Superior temporal gyrus (tissue), 1 donor: Measurements from ENCODE around the gene PDE4D.
A peak's percentile ranks its signal among the peaks of the same experiment; 100 is the strongest.

ENCODE experiments used
- DNase-seq: peaks from one replicate; pipeline ENCODE4 v3.0.0-alpha.2; 2016; ENCODE audit errors: extremely low spot score

PDE4D gene

DNA sequence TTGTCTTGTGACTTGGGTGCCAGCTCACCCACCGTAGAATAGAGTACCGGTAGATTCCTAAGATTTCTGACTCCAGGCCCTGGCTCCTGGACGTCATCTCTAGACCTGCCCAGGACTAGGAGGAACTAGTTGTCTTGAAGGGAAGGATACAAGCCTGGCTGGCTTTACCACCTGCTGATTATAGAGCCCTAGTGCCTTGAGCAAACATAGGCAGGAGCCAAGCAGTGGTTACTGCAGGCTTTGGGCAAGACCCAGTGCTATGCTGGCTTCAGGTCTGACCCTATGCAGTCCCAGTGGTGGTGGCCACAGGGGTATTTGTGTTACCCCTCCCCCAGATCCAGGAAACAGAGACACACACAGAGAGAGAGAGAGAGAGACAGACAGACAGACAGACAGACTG is 606.2 kb downstream of the PDE4D start:
- no peak for DNase-seq

DNA sequence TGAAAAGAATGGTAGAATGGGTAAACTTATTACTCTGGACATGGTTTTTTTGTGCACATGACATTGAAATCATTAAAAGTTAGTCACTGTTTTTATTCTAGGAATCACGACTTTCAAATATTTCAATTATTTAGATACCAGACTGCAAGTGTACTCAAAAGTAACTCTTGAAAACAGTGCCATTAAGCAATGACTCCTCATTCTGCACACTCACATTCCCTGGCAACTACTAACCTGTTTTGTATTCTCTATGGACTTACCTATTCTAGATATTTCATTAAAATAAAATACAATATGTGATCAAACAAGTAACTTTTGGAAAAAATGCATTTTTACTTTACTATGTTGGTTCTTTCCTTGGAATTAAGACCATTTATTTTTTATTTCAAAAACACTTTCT is 607.0 kb downstream of the PDE4D start:
- no peak for DNase-seq

GRCh38 chr5:59285300-59286016 is 608.1 kb downstream of the PDE4D start:
- no peak for DNase-seq

DNA sequence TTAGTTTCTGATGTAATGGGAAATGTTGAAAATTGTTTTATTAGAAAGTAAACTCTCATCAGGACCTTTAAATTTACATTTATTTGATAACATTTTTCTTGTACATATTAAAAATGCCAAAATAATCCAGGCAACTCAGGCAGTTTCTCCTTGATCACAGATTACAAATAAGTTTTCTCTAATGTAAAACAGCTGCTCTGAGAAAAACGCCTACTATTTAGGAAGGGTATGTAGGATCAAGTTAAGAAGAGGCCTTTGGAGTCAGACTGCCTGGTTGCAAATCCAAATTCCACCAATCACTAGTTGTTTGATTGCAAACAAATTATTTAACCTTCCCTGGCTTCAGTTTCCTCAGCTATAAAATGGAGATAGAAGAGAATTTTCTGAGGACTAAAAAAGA is 610.8 kb downstream of the PDE4D start:
- DNase-seq, result no peak

- no peak for DNase-seq
Measured at GRCh38 chr5:59279979-59280378, 613.5 kb downstream of the PDE4D start.

GRCh38 chr5:59276917-59277372 is 616.6 kb downstream of the PDE4D start:
- peak; percentile 26 for DNase-seq

GRCh38 chr5:59276325-59276675 is 617.2 kb downstream of the PDE4D start:
- DNase-seq, result peak; percentile 36

- DNase-seq, result peak; percentile 66
Measured at GRCh38 chr5:59275510-59276324, 617.8 kb downstream of the PDE4D start.

DNA sequence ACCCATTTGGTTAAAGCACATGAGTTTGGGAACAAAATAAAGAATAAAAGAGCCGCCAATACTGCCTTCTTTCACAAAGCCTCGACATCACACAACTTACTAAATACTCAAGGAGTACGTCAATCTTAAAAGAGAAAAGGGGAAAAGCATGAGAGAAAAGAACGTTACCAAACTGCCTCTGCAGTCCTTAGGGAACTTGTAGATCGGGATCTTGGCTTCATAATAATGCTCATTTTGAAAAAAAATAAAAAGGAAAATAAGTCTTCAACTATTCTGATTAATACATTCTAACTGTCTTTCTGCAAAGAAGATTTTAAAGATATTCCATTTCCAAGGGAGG is 618.4 kb downstream of the PDE4D start:
- no peak for DNase-seq

DNA sequence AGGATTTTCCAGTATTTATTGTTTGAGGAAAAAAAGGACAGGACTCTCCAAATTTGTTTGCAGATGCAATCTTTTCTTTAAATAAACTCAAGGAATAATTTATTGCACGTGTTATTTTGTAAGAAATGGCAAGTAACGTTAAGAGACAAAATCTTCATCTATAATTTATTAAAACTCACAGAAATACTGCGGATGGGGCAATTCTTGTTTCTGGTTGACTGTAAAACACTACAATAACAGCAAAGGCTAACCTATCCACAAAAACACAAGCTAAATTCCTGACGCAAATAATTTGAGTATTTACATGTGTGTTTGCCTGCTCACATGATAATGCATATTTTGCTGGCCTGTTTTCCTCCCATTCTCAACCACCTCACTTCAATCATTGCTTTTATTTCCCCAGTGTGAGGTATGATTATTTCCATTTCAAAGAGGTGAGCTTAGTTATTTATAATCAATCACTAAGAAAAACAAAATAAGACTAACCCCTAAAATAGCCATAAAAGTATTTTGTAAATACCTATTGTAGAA is 619.4 kb downstream of the PDE4D start:
- no peak for DNase-seq

- no peak for DNase-seq
Measured at GRCh38 chr5:59272809-59273427, 620.6 kb downstream of the PDE4D start.

GRCh38 chr5:59268756-59269415 is 624.6 kb downstream of the PDE4D start:
- DNase-seq, result no peak

DNA sequence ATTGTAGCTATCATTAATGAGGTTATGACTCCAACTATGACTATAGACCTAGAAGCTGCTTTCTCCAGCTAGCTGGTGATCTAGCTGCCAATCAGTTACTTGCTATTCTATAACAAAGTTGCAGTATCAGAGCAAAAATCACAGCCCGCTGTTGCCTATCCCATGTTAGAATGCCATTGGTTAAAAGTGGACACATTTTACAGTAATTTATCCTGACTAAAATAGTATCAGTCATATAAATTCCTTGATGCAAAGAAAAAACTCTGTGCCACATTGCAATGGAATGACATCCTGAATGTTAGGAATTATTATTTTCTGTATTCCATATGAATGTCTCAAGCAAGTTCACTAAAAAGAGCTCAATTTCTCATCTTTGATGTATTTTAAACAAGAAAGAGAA is 626.5 kb downstream of the PDE4D start:
- no peak for DNase-seq

GRCh38 chr5:59266410-59266809 is 627.1 kb downstream of the PDE4D start:
- DNase-seq, result no peak

DNA sequence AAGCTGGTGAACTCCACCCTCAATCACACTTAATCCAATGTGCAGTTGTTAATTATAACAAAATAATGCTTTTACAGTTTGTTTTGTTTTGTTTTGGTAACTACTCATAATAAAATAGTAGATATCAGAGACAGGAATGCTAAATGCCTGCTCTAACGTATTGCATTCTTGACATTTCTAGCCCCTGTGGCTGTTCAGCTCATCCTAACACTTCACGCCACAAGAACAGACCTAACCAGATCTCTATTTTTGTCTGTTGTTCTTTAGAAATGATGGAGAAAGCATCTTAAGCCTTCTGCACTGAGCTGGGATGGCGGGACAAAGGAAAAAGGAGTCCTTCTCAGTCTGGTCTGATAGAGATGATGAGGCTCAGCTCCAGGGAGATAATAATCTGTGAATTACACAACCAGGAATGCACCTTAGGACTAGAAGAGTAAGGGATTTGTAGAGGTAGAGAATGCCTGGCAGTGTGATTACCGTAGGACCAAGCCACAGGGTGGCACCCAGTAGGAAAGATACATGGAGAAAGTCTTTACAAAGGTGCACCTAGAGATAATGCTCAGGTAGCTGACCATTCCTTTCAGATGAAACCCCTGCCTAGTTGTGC is 628.8 kb downstream of the PDE4D start:
- DNase-seq, result no peak

GRCh38 chr5:59264013-59264412 is 629.5 kb downstream of the PDE4D start:
- no peak for DNase-seq

- DNase-seq, result no peak
Measured at GRCh38 chr5:59261969-59262368, 631.6 kb downstream of the PDE4D start.

DNA sequence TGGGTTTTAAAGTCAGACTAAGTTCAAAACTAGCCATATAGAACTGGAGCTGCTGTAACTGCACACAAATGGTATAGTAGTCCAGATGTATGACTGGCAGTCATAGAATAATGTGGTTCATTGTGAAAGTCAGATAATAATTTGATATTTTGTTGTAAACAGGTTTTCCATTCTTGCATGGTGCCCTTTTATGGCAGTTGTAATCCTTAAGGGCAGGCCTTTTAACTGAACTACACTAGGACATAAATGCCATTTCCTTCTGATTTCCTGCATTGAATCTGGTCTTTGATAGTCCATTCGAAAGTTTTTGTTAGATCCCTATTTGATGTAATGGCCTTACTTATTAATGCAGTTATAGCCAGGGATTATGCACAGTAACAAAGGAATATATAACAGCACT is 632.6 kb downstream of the PDE4D start:
- DNase-seq, result no peak

- DNase-seq, result no peak
Measured at GRCh38 chr5:59260200-59260599, 633.3 kb downstream of the PDE4D start.

DNA sequence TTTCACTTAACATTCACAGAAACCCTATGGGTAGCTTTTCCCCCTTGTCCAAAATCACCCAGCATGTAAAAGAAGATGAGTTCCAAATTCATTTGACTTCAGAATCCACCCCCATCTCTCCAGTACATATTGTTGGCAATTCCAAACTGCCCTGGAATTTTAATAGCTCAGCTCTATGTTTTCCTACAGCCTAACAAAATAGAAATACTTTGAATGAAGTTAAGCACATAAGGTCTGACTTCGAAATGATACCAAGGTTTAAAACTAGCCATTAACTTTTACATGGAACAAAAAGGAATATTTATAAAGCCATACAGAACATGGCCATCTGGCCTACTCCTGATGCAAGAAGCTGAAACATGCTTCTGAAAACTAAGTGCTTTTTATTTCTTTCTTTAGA is 634.3 kb downstream of the PDE4D start:
- no peak for DNase-seq

GRCh38 chr5:59257488-59258400 is 635.8 kb downstream of the PDE4D start:
- DNase-seq, result no peak
